Progenitor cell of endocrine pancreas (in vitro differentiated cells): Measurements from ENCODE around the gene BTN1A1. TPM values are rescaled to one million over a fixed set of nuclear protein-coding genes. Genes with fewer than 3 reads are reported as not detected.

Source experiments
- DNase-seq: peaks from one replicate; pipeline ENCODE4 v3.0.0; 2021; ENCODE audit warnings: low spot score; ENCODE audit not compliant: unreplicated experiment
- H3K27ac Mint-ChIP-seq: 2 replicates; pipeline ENCODE4 v1.8.0; 2021; ENCODE audit warnings: mild to moderate bottlenecking, moderate library complexity, mixed read lengths
- H3K27me3 Mint-ChIP-seq: 2 replicates; pipeline ENCODE4 v1.8.0; 2021; ENCODE audit warnings: mixed read lengths
- H3K36me3 Mint-ChIP-seq: 2 replicates; pipeline ENCODE4 v1.8.0; 2022; ENCODE audit warnings: mixed read lengths; ENCODE audit not compliant: insufficient read depth
- H3K4me1 Mint-ChIP-seq: 2 replicates; pipeline ENCODE4 v1.8.0; 2021; ENCODE audit warnings: low read depth, mixed read lengths
- H3K4me3 Mint-ChIP-seq: 2 replicates; pipeline ENCODE4 v1.8.0; 2021; ENCODE audit warnings: low read depth, mild to moderate bottlenecking, moderate library complexity, mixed read lengths
- H3K9me3 Mint-ChIP-seq: 2 replicates; pipeline ENCODE4 v1.8.0; 2021; ENCODE audit warnings: low read depth, mixed read lengths
- total RNA-seq: library from RNA; stranded (reverse); gene quantifications from 2 replicates; pipeline ENCODE4 v1.2.1, GENCODE V29; 2021
- TF ChIP-seq, protein P1 (sequence below): fragments of 200-600 bp; sonication (generic); IDR thresholded peaks from one replicate; pipeline ENCODE4 v1.5.0; 2021; ENCODE audit warnings: antibody characterized with exemption, mild to moderate bottlenecking; ENCODE audit not compliant: unreplicated experiment

Gene BTN1A1
- total RNA-seq, 1 donor from 2014 or later: 1.5 TPM

DNA sequence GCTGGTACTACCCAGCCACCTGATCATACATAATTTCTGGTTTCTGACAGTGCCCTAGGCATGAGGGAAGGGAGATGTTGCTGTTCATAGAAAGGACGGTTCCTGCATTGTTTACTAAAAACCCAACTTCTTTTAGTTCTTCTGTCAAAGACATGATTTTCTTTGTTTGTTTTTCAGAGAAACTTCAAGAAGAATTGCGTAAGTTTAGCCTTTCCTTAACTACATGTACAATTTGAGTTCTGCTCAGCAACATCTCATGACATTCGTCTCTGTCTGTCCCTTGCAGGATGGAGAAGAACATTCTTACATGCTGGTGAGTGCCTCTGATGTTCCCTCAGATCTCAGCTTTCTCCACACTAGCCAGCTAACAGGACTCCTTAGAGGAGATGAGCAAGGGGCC lies 34.3 kb upstream of the BTN1A1 start:
- TF ChIP-seq, protein P1, sequence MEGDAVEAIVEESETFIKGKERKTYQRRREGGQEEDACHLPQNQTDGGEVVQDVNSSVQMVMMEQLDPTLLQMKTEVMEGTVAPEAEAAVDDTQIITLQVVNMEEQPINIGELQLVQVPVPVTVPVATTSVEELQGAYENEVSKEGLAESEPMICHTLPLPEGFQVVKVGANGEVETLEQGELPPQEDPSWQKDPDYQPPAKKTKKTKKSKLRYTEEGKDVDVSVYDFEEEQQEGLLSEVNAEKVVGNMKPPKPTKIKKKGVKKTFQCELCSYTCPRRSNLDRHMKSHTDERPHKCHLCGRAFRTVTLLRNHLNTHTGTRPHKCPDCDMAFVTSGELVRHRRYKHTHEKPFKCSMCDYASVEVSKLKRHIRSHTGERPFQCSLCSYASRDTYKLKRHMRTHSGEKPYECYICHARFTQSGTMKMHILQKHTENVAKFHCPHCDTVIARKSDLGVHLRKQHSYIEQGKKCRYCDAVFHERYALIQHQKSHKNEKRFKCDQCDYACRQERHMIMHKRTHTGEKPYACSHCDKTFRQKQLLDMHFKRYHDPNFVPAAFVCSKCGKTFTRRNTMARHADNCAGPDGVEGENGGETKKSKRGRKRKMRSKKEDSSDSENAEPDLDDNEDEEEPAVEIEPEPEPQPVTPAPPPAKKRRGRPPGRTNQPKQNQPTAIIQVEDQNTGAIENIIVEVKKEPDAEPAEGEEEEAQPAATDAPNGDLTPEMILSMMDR: no peak
- Mint-ChIP-seq H3K27ac (no peak overlapping the region), H3K36me3 (peaks cover 53% of the 10 kb centered on the region), H3K27me3 (no peaks in the 10 kb centered on the region), H3K4me1 (peaks cover 4% of the 10 kb centered on the region), H3K4me3 (no peak overlapping the region), H3K9me3 (no peaks in the 10 kb centered on the region)
- no peak for DNase-seq

DNA sequence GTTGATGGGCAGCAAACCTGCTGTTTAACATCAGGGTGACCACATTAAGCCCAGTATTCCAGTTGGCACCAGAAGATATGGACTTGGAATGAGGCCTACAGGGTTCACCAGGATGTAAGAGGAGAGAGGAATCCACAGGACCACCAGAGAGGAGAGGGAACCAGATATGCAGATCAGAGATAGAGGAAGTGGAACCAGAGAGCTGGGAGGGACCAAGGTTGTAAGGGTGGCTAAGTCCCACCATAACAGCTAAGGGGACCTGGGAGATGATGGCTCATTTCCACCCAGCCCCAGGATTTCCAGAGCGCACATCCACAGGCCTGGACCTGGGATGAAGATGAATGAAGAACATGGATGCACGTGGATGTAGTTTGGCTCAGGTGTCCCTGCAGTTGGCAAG lies 31.3 kb upstream of the BTN1A1 start:
- TF ChIP-seq, protein P1: no peak
- no peak overlapping the region for H3K4me3 Mint-ChIP-seq
- peak overlapping the region; percentile 72 for H3K27ac Mint-ChIP-seq
- H3K36me3 Mint-ChIP-seq: peaks cover 49% of the 10 kb centered on the region
- peaks cover 9% of the 10 kb centered on the region for H3K9me3 Mint-ChIP-seq
- H3K4me1 Mint-ChIP-seq: peaks cover 4% of the 10 kb centered on the region
- no peaks in the 10 kb centered on the region for H3K27me3 Mint-ChIP-seq
- DNase-seq: no peak

DNA sequence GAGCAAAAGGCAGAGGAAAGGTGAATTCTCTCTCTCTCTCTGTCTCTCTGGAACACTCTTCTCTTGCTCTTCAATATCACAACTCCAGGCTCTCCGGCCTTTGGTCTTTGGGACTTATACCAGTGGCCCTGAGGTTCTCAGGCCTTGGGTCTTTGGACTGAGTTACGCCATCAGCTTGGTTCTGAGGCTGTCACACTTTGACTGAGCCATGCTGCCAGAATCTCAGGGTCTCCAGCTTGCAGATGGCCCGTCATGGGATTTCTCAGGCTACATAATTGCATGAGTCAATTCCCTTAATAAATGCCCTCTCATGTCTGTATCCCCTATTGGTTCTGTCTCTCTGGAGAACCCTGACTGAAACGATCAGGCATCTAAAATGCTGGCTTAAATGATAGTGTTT lies 29.5 kb upstream of the BTN1A1 start:
- peaks cover 37% of the 10 kb centered on the region for H3K36me3 Mint-ChIP-seq
- no peaks in the 10 kb centered on the region for H3K27me3 Mint-ChIP-seq
- peaks cover 17% of the 10 kb centered on the region for H3K4me1 Mint-ChIP-seq
- DNase-seq: no peak
- no peak overlapping the region for H3K4me3 Mint-ChIP-seq
- TF ChIP-seq, protein P1: no peak
- H3K9me3 Mint-ChIP-seq: peaks cover 9% of the 10 kb centered on the region
- peak overlapping the region; percentile 50 for H3K27ac Mint-ChIP-seq

DNA sequence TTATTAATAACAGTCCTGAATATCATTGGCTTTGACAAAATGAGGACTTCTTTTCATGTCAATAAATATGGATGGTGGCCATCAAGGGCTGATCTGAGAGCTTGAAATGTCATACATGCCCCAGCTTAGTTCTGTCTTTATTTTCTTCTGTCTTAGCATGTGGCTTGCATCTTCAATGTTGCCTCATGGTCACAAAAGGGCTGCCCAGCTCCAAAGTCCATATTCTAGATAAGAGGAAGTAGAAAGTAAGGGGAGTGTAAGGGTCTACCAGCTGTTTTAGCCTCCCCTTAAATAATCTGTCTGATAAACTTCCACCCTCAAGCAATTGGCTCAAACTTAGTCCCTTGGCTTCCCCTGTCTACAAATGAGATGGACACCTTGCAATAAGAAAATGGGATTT lies 28.1 kb upstream of the BTN1A1 start:
- Mint-ChIP-seq H3K9me3 (peaks cover 9% of the 10 kb centered on the region), H3K4me1 (peaks cover 20% of the 10 kb centered on the region), H3K27ac (no peak overlapping the region), H3K27me3 (no peaks in the 10 kb centered on the region), H3K4me3 (no peak overlapping the region), H3K36me3 (peaks cover 28% of the 10 kb centered on the region)
- DNase-seq: no peak
- TF ChIP-seq, protein P1: no peak

DNA sequence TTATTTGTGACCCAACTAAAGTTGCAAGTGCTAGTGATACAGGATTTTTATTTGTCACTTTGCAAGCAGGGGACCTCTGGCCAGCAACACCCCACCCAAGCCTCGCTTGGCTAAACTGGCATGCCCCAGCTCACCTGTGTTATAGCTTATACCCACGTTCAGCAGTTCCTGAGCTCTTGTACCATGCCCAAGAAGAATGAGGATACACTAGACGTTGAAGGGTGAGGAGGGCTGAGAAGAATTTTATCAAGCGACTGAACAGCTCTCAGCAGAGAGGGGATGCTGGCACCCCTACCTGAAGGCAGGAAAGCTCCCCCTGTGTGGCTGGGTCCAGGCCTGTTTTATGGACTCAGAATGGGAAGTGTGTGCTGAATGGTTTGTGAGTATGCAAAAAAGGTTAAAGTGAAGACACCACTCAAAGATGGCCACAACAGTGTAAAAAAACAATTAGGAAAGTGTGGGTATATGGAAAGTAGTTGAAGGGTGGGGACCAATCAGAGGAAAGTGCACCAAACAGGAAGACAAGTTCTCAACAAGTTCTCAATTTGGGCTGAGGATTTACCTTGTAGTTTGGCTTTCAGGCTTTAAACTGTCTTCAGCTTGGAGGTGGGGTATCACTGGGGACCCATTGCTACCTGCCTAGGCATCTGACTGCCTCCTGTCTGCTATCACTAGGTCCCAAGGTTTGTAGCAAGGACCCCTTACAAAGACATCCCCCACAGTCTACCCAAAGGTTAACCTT lies 27.4 kb upstream of the BTN1A1 start:
- Mint-ChIP-seq H3K27ac (peak overlapping the region; percentile 76), H3K27me3 (no peaks in the 10 kb centered on the region), H3K9me3 (peaks cover 9% of the 10 kb centered on the region), H3K4me3 (no peak overlapping the region), H3K36me3 (peaks cover 28% of the 10 kb centered on the region), H3K4me1 (peaks cover 20% of the 10 kb centered on the region)
- TF ChIP-seq, protein P1: no peak
- no peak for DNase-seq
